ENCODE measurements around the gene EPHB3.

- TF ChIP-seq FOSL2 (IDR thresholded peaks at IDR 0.05) (no peak), FOSL2 (CRISPR knock-in tag; IDR thresholded peaks at IDR 0.05) (no peak), POLR2A (IDR thresholded peaks at IDR 0.05; ENCODE audit: low read length) (no peak), CHD2 (IDR thresholded peaks at IDR 0.05; ENCODE audit: low read length, partially characterized antibody) (no peak), KDM1A (IDR thresholded peaks at IDR 0.05; ENCODE audit: low read depth) (no peak), CTCF (IDR thresholded peaks at IDR 0.05) (no peak), RFX5 (IDR thresholded peaks at IDR 0.05) (no peak), RAD21 (conservative IDR thresholded peaks at IDR 0.05 in 1 of 2, IDR thresholded peaks at IDR 0.05 in 1 of 2) (no peak), PBX3 (IDR thresholded peaks at IDR 0.05) (no peak)
Observed at GRCh38 chr3:184611607-184612281, 50.2 kb downstream of the EPHB3 start.
